Stimulated activated CD8-positive, alpha-beta memory T cell treated with anti-CD3 and anti-CD28 coated beads, Interleukin-12 subunit alpha, Interleukin-12 subunit beta, amount 100 ng/mL, for 24 hours (primary cell): ENCODE results near the gene IPCEF1.
"Not testable (repeated sequence)": the region's sequence is repeated elsewhere in the genome, so short reads cannot be mapped to it uniquely, and the experiment has no call there.

ENCODE experiments used
- DNase-seq: peaks from one replicate; pipeline ENCODE4 v3.0.0-alpha.2; 2020; ENCODE audit errors: extremely low read depth

IPCEF1 gene

GRCh38 chr6:154331750-154332149, 24.9 kb downstream of the IPCEF1 start:
- no peak for DNase-seq

- no peak for DNase-seq
These were observed 27.0 kb downstream of the IPCEF1 start for GRCh38 chr6:154329350-154330170.

DNA sequence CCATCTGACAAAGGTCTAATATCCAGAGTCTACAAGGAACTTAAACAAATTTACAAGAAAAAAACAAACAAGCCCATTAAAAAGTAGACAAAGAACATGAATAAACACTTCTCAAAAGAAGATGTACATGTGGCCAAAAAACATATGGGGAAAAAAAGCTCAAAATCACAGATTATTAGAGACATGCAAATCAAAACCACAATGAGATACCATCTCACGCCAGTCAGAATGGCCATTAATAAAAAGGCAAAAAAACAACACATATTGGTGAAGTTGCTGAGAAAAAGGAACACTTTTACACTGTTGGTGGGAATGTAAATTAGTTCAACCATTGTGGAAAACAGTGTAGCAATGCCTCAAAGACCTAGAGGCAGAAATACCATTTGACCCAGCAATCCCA, 29.3 kb downstream of the IPCEF1 start:
- not testable (repeated sequence) for DNase-seq

- no peak for DNase-seq
These were observed 31.5 kb downstream of the IPCEF1 start for GRCh38 chr6:154325142-154325541.

GRCh38 chr6:154320181-154320580, 36.4 kb downstream of the IPCEF1 start:
- no peak for DNase-seq

DNA sequence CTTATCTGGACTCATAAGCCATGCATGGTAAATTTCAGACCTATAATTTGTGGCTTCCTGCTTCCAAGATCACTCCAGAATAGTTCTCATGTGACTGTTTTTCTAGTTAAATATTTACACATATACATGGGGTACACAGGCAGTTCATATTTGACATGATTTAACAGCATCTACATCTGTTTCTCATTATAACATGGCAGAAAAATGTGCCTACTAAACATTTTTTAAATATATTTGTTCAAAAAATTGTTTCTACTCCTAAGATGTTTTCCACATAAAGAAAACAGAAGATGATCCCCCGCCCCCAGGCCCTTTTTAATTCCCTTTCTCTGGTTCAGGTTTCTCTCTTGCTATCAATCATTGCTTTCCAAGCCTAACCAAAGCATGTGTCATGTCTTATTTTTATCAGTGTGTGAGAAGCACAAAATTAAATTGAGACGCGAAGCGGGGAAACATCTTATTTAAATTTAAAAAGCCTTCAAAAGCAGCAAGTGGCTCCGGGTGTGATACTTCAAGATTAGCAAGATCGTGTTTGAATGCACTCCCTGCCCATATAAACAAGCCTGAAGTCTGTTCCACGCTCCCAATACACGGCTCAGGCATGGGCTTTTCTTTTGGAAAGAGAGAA, 37.3 kb downstream of the IPCEF1 start:
- no peak for DNase-seq

DNA sequence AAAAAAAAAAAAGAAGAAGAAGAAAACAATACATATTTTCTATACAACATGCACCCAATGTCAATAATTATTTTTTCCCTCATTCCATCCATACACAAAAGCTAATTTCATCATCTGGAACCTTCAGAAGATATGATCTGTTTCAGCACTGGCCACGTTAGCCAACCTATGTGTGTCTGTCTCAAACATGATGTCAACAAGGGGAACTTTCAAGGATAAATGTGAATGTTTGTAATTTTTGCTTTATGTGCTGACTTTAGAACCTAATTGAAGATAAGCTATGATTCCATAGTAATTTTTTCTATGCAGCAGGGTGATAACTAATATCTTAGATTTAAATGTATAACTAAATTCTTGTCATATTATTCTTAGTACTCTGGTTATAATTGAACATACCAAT, 37.9 kb downstream of the IPCEF1 start:
- DNase-seq: no peak

GRCh38 chr6:154316131-154316530, 40.5 kb downstream of the IPCEF1 start:
- DNase-seq: no peak

- DNase-seq: no peak
These were observed 42.5 kb downstream of the IPCEF1 start for GRCh38 chr6:154314084-154314483.

DNA sequence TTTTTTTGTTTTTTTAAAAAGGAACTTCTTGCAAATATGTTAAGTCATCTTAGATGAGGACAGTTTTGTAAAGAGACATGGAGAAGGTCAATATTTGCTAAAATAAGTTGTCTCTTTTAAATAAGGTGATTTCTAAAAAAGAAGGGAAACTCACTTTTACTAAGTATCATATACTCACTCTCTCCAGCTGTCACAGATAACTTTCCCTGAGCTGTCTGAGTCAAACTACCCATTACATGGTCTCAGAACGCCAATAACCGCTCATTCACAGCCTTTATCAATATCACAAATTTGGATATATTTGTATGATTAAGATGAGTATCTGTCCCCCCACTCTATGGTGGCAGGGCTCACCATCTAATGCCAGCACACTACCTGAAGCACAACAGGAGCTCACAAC, 47.6 kb downstream of the IPCEF1 start:
- DNase-seq: no peak

GRCh38 chr6:154307696-154308425, 48.7 kb downstream of the IPCEF1 start:
- no peak for DNase-seq

DNA sequence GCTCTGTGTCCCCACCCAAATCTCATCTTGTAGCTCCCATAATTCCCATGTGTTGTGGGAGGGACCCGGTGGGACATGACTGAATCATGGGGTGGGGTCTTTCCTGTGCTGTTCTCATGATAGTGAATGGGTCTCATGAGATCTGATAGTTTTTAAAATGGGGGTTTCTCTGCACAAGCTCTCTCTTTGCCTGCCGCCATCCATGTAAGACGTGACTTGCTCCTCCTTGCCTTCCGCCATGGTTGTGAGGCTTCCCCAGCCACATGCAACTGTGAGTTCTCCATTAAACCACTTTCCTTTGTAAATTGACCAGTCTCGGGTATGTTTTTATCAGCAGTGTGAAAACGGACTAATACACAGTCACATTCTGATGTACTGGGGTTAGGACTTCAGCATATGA, 49.5 kb downstream of the IPCEF1 start:
- not testable (repeated sequence) for DNase-seq

DNA sequence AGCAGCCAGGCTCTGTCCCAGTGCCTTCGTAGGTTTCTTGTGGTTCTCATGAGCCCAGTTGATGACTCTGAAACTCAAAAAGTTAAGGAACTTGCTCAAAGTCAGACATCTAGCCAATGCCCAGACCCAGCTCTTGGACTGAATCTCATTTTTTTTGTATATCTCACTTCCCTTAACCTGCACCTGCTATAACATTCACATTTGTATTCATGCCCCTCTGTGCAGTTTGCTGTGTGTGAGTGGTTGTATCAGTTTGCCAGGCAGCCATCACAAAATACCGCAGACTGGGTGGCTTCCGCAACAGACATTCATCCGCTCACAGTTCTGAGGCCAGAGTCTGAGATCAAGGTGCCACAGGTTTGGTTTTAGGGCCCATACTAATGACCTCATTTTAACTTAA, 49.9 kb downstream of the IPCEF1 start:
- DNase-seq: no peak

DNA sequence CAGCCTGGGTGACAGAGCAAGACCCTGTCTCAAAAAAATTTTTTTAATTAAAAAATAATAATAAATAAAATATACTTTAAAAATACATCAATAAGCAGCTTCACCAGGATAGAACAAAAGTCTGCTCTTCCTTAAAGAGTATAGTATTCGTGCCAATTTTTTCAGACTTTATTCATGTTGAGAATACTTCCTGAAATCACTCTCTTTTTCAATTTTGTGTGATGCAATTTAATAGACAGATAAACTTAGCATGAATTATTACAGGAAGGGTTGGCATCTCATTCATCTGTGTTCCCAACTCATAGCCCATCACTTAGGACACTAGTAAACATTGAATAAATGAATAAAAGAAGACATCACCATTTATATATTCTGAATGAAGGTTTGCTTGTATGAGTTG, 52.4 kb downstream of the IPCEF1 start:
- DNase-seq: no peak

- not testable (repeated sequence) for DNase-seq
These were observed 53.0 kb downstream of the IPCEF1 start for GRCh38 chr6:154303642-154304041.

- peak; percentile 12 for DNase-seq
These were observed 54.5 kb downstream of the IPCEF1 start for GRCh38 chr6:154301839-154302752.

DNA sequence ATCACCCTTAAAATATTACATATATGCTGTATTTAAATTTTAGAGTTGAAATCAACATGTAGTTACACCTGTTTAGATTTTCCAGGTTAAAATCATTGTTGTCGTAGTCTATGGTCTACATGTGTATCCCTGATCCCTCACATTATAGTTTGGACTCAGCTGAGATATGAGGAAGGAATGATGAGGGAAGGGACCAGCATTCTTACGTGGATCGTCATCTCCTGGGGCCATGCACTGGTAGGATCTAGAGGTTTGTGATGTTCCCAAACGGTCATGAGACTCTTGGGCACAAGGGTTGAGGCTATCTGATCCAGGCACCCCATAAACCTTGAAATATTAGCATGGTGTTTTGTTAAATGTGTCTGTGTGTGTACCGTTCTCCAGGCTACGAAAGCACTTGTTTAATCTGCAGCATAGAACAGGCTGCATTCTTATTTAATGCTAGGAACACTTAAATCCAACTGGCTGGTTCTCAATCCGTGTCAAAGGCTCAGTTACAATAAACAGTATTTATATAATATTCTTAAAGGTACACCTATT, 55.4 kb downstream of the IPCEF1 start:
- no peak for DNase-seq

DNA sequence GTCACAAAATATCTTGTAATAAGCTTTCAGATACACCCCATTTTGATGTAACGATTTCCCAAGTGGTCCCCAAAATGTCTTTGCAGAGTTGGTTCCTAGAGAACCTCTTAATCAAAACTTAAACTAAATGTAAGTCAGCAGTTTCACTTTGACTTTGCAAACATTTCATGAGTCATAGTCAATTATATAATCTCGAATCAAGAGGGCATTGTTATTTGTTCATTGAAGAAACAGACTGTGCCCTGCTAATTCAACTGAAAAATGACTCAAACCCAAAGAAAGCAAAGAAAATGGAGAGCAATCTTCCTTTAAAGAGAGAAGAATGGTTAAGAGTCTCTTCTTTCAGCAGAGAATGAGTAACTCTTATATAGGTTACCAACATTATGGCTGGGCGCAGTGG, 58.3 kb downstream of the IPCEF1 start:
- no peak for DNase-seq

DNA sequence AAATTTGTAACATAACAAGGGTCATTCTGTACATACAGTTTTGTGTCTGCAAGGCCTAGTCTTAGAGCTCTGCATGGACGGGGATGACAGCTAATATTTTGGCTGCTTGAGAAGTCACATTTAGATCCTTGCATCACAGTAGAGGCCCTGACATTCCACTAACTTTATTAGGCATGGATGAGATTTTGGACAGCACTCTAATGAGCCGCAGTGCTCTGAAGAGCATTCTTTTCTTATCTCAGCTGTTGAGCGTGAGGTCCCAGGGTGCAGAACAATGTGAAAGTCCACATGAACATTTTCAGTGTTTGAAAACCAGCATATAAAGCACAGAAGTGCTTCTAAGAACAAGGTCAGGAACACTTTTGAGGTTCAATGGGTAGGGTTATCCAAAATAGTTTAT, 58.9 kb downstream of the IPCEF1 start:
- no peak for DNase-seq

GRCh38 chr6:154297210-154297609, 59.4 kb downstream of the IPCEF1 start:
- DNase-seq: no peak

DNA sequence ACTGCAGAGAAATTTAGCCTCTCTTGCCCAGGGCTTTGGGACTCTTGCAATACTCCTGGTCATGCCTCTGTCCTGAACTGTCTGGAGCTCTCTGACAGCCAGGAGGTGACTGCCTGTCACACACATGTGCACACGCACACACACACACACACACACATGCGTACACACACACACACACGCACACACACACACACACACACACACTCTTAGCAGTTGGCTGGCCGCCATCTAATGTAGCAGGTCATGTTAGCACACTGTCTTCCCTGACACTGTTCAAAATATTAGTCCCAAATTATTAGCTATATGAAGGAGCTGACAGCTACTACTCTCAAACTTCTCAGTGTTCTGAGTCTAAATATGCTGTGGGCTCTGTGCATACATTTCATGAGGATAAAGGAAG, 60.9 kb downstream of the IPCEF1 start:
- no peak for DNase-seq
